Measurements from ENCODE around the gene NLE1. TPM values are rescaled to one million over a fixed set of nuclear protein-coding genes. Genes with fewer than 3 reads are reported as not detected.
"Not testable (repeated sequence)": the region's sequence is repeated elsewhere in the genome, so short reads cannot be mapped to it uniquely, and the experiment has no call there.

Gene NLE1
- 13.3 and 17.8 TPM in 2 replicates for total RNA-seq (2014; rRNA removed; shearing (Covaris generic))

DNA sequence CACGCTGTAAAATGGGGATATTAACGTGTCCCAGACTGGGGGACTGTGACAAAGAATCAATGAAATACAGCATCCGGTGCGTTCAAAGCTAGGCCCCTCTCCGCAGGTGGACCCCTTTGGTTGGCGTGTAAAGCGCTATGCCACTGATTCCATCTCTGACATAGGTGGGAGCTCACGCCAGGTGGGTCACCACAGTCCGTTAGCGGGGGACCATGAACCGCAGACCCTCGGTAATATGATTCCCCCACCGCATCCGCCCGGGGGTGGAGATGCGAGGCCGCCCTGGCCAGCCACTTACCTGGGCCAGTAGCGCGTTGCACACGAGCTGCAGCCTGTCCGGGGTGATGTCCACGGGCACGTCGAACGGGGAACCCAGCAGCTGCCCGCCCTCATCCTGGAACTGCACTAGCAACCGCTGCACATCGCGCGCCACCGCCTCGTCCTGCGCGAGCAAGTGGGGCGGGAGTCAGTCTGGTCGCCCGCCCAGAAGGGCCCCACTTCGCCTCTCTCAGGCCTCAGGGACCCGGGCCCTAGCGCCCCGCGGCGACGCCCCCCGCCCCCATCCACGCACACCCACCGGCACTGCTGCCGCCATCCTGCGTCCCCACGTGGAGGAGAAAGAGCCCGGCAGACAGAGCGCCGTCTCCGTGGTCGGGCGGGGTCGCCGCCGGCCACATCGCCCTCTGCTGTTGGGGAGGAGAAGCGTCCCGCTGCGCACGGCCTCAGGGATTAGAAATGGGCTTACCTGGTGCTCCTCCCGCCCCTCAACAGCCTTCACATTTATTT is at the start of gene NLE1:
NLE1 (minus strand) TSS at position 623 of the 786 bp plus-strand sequence; CDS start at position 595, 28 bp downstream.
- DNase-seq (ENCODE audit: low read depth): peak; percentile 62

DNA sequence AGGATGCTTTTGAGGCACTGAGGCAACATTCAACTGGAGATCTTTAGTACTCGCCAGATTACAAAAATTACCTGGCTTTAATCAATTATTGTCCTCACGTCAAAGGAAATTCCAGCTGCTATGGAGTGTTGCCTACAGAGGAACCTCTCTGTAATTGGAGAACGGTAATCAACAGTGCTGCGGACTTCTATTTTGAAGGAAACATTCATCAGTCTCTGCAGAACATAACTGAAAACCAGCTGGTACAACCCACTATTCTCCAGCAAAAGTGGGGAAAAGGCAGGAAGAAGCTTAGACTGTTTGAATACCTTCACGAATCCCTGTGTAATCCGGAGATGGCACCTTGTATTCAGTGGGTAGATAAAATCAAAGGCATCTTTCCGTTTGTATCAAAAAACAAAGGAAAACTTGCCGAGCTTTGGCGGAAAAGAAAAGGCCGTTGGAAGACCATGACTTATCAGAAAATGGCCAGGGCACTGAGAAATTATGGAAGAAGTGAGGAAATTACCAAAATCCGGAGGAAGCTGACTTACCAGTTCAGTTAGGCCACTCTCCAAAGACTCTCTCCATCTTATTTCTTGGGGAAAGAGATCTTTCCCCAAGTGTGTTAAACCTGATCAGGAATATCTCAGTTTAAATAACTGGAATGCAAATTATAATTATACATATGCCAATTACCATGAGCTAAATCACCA is 49.0 kb upstream of the NLE1 start:
- DNase-seq (ENCODE audit: low read depth): no peak

DNA sequence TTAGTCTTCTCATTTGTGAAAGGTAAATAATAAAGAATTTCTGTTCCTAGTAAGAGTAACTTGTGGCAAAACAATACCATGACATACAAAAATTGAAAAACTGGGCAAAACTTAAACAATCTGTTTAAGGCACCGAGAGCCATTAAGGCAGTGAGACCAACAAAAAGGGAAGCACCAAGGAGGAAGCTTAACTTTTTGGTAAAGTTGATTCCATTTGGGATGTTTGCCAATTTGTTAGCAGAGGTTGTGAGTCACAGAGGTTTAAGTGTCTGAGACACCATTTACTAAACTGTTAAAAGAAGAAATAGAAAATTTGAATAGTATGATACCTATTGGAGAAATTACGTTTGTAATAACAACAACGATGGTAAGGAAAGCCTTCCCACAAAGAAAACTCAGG is 47.2 kb upstream of the NLE1 start:
- DNase-seq (ENCODE audit: low read depth): peak; percentile 51

DNA sequence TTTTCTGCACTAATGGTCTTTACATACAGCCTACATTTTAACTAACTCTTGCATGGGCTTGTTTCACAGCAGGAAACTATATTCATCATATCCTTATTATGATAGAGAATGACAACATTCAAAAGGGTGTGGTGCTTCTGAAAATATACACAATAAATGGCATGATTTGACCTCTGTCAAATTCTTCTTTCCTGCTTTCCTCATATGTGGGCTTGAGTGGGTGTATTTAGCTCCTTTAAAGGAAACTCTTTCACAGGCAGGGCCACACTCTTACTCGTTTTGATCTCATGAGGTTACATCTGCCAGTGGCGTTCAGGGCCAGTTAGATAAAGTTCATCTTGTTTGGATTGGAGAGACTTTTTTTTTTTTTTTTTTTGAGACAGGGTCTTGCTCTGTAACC is 46.0 kb upstream of the NLE1 start:
- DNase-seq (ENCODE audit: low read depth): no peak

DNA sequence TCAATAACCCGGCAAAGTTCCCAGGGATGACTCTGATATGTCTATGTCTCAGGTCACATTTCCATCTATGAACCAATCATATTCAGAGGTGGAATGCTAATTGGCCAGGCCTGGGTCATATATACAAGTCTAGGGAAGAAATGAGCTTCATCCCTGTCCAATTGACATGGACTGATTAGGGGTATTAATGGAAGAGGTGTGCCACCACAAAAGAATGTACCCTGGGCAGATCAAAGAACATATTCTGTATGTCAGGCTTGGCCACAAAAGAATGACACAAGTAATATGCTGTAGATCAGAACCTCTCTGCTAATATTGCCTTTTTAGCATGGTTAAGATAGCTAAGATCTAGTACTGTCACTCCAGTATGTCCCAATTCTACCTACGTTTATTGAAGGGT is 45.4 kb upstream of the NLE1 start:
- no peak for DNase-seq (ENCODE audit: low read depth)

DNA sequence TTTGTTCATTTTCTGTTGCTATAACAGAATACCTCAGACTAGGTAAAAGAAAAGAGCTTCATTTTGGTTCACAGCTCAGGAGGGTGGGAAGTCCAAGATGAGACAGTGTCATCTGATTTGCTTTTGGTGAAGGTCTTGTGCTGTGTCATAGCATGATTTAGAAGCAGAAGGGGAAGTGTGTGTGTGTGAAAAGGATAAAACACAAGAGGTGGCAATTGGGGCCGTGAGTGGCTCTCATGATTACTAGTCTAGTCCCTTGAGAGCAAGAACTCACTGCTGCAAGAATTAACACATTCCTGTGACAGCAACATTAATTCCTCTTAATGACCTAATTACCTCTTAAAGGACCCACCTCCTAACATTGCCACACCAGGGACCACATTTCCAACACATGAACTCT is 43.7 kb upstream of the NLE1 start:
- DNase-seq (ENCODE audit: low read depth): no peak

DNA sequence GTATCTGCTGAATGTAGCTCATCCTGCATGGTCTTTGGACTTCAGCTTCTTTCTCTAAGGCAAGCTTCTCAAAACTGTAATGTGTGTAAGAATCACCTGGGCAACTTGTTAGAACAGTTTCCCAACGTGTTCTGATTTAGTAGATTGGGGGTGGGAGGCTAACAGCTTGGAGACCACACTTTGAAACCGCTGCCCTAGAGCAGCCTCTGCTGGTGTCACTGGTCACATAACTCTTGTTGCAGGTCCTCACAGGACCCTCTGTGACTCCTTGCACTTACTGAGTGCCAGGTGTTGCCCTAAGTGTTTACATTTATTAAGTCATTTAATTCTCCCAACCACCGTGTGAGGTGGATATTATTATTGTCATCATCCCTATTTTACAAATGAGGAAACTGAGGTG is 42.2 kb upstream of the NLE1 start:
- no peak for DNase-seq (ENCODE audit: low read depth)

DNA sequence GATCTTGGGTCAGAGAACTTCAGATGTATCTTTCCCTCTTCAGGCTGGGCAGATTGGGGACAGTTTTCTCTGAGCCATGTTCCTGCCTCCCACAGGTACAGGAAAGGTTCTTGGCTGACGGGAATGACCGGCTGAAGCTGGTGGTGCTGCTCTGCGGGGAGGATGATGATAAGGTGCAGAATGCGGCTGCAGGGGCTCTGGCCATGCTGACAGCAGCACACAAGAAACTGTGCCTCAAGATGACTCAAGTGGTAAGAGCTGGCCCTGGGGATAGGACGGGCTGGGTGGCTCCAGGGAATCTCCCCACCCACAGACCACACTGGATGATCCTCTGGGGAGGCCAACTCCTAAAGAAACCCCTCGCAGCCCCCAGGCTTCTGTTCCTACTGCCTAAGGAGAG is 41.2 kb upstream of the NLE1 start:
- DNase-seq (ENCODE audit: low read depth): peak; percentile 32

DNA sequence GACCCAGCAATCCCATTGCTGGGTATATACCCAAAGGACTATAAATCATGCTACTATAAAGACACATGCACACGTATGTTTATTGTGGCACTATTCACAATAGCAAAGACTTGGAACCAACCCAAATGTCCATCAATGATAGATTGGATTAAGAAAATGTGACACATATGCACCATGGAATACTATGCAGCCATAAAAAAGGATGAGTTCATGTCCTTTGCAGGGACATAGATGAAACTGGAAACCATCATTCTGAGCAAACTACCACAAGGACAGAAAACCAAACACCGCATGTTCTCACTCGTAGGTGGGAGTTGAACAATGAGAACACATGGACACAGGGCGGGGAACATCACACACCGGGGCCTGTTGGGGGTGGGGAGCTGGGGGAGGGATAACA is 37.3 kb upstream of the NLE1 start:
- not testable (repeated sequence) for DNase-seq (ENCODE audit: low read depth)

DNA sequence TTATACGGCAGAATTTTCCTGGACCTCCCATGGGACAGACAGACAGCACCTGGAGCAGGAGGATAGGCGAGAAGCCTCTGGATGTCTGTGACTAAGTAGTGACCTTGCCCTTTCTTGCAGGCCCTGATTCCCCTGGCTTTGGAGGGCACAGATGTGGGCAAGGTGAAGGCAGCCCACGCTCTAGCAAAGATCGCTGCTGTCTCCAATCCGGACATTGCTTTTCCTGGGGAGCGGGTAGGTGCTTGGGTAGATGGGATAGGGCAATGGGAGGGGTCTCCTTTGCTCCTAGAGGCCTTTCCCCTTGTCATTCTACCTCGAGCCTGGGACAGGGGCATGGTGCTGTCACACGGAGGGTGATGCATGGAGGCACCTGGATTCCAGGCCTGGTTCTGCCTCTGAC is 34.8 kb upstream of the NLE1 start:
- no peak for DNase-seq (ENCODE audit: low read depth)

DNA sequence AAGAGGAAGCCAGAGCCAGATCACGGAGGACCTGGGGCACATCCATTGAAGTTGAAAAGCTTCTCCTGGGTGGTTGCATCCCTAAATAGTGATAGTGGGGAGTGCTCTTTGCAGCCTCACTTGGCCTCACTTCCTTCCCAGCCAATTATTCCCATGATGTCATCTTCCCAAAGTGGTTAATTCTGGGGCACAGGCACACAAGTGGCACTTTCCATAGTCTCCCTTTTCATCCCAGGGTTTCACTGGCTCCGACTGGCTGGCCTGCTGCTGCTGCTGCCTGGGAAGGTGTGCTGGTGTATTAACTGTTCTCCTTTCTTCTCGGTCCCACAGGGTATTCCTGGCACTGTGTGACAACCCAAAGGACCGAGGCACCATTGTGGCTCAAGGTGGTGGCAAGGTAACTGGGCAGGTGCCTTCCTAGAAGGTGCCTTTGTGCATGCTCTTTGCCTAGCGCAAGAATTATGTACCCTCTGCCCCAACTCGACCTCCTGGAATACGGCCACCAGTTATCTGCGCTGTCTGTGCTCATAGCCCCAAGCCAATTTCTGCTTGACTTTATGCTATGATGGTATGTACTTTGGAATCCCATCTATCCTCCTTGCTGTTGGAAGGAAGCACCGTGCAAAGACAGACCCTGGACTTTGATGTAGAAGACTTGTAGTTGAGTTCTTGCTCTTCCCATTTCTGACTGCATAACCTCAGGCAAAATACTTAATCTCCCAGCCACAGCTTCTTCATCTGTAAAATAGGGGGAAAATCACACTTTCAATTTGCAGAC is 33.7 kb upstream of the NLE1 start:
- DNase-seq (ENCODE audit: low read depth): no peak

DNA sequence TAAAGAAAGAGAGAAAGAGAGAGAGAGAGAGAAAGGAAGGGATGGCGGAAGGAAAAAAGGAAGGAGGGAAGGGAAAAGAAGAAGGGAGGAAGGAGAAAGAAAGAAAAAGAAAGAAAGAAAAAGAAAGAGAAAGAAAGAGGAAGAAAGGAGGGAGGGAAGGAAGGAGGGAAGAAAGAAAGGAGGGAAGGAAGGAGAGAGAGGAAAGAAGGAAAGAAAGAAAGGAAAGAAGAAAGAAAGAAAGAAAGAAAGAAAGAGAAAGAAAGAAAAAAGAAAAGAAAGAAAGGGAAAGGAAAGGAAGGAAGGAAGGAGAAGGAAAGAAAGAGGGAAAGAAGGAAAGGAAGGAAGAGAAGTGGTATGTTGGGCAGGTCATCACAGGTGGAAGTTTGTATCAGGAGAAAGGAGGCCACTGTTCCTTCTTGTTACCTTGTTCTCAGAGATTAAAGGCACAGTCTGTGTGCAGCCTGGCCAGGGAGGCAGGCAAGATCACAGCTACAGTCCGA is 32.8 kb upstream of the NLE1 start:
- DNase-seq (ENCODE audit: low read depth): no peak

DNA sequence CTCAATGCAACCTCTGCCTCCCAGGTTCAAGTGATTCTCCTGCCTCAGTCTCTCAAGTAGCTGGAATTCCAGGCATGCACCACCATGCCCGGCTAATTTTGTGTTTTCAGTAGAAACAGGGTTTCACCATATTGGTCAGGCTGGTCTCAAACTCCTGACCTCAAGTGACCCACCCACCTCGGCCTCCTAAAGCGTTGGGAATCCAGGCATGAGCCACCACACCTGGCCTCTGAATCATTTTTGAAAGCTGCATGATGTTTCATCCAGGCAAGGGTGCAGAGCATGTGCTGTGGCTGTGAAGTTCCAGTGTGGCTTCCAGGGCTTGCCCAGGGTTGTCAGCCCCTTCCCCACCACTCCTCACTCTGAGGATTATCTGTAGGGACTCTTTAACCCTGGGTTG is 30.2 kb upstream of the NLE1 start:
- DNase-seq (ENCODE audit: low read depth): not testable (repeated sequence)

DNA sequence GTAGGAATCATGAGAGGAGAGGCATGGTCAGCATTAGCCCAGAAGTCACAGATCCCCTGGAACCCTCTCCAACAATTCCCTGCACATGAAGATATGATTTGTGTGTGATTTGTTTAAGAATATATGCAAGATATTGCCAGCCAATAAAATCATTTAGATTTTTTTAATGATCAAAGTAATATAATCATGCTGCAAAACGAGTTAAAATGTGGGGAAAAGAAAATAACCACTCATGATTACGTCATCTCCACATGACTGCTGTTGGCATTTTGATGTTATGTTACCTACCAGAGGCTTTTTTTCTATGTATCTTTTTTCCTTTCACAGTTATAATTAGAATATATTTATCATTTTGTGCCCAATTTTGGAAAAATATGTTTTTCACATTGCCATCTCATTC is 29.7 kb upstream of the NLE1 start:
- DNase-seq (ENCODE audit: low read depth): peak; percentile 25

DNA sequence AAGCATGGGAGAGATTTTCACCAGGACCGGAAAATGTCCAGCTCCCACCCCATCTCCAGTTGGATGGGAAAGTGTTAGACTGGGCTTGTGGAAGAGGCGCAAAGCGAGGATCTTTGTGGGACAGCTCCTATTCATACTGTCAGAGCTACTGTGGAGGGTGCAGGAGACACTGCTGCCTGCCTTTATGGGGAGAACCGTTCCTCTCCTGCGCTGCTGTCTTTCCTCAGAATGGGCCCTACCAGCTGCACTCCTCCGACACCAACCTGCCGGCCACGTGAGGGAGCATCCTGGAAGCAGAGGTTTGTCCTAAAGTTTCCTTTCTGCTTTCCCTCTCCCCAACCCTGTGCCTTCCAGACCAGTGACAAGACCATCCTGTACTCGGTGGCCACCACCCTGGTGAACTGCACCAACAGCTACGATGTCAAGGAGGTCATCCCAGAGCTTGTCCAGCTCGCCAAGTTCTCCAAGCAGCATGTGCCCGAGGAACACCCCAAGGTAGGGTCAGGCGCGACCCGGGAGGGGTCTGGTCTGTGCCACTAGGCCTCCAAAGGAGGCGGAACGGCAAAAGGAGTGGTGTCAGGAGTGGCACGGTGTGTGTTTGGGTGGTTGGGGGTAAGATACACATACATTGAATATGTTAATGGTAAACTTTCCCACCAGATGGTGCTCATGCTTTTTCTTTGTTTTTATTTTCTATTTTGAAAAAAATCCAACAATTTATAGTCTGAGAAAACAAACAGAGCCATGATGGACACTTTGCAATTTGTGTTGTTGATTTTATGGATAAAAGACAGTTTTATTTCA is 29.1 kb upstream of the NLE1 start:
- DNase-seq (ENCODE audit: low read depth): peak; percentile 36

DNA sequence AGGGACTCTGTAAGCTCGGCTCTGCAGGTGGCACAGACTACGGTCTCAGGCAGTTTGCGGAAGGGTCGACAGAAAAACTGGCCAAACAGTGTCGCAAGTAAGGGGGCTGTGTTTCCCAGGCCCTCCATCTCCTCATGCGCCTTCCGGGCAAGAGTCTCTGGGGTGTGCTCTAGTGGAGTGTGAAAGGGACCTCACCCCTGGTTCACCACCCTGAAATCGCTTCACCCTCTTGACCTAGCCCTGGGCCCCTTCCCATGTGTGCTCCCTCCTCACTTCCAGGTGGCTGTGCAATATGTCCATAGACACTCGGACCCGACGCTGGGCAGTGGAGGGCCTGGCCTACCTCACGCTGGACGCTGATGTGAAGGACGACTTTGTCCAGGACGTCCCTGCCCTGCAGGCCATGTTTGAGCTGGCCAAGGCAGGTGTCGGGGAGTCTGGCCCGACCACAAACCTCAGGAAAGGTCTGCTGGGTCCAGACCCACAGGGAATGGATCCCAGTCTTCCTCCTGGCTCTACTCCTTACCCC is 27.8 kb upstream of the NLE1 start:
- no peak for DNase-seq (ENCODE audit: low read depth)

DNA sequence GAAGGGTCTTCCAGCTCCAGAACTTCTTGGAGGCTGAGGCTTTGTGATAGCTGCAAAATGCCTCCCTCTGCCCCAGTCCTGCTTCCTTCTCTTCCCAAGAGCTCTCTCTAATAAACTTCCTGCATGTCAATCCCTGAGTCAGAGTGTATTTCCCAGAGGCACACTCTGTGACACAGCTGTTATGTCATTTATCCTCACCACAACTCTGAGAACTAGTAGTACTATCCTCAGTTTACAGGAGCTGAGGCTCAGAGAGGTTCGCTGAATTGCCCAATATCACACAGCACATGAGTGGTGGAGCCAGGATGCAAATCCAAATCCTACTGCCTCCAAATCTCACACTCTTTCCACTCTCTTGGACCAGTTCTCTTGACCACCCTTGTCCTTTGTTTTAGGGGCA is 25.6 kb upstream of the NLE1 start:
- DNase-seq (ENCODE audit: low read depth): peak; percentile 79

DNA sequence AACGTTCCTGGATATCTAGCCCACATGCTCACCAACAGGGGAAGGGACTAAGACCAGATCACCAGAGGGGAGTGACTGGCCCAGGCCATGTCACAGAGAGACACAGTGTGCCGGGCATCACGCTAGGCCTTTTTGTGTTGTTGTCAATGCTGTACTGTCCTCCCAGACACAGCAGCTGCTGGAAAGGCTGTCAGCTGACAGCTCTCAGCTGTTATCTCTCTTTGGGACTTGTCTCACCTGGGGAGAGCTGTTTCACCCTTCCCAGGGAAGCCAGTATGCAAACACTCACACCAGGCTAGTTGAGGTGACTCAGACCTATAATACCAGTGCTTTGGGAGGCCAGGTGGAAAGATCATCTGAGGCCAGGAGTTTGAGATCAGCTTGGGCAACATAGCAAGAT is 24.9 kb upstream of the NLE1 start:
- DNase-seq (ENCODE audit: low read depth): peak; percentile 40

DNA sequence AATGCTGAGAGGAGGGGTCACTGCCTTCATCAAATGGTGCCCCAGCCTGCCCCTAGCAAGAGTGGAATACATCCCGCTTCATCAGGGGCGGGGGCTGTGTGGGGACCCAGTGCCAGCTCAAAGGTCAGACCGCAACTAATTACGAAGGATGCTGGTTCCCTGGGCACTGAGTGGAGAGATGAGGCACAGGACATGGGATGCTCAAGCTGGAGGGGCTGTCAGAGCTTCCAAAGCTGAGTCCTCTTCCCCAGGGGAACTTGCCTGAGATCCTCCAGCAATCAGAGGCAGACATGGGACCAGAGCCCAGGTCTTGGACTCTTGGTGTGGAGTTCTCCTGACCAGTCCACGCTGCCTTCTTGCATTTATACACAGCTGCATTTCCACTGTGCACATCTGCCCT is 24.4 kb upstream of the NLE1 start:
- no peak for DNase-seq (ENCODE audit: low read depth)

DNA sequence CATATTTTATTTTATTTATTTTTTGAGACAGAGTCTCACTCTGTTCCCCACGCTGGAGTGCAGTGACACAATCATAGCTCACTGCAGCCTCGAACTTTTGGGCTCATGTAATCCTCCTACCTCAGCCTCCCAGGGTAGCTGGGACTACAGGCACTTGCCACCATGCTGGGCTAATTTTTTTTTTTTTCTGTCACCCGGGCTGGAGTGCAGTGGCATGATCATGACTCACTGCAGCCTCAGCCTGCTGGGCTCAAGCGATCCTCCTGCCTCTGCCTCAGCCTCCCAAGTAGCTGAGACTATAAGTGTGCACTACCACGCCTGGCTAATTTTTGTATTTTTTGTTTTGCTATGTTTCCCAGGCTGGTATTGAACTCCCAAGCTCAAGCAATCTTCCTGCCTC is 22.6 kb upstream of the NLE1 start:
- DNase-seq (ENCODE audit: low read depth): no peak

DNA sequence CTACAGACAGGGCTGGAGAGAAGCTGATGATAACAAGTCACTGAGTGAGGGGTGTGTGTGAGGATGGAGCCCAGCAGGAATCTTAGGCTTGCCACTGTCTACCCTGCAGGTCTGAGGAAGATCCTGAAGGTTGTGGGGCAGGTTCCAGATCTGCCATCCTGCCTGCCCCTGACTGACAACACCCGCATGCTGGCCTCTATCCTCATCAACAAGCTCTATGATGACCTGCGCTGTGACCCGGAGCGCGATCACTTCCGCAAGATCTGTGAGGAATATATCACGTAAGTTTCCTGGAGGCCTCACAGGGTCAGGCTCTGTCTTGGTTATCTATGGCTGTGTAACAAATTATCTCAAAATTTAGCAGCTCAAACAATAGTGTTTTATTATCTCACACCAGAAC is 21.8 kb upstream of the NLE1 start:
- no peak for DNase-seq (ENCODE audit: low read depth)

All from M059J (cell line).